K562 (cell line): ENCODE measurements around the gene ZNF628. TPM values are rescaled to one million over a fixed set of nuclear protein-coding genes. Genes with fewer than 3 reads are reported as not detected.

Source experiments
- ADNP ChIP-seq: fragments of 200-800 bp; sonication (Bioruptor generic); IDR thresholded peaks from 2 replicates; pipeline ENCODE4 v1.6.1; 2016; ENCODE audit warnings: missing genetic modification characterization, missing compliant biosample characterization
- CCAR2 ChIP-seq: fragments of 200-400 bp; formaldehyde crosslinking; IDR thresholded peaks from 2 replicates; pipeline ENCODE4 v1.6.1; 2017; ENCODE audit warnings: mild to moderate bottlenecking, low read depth, low read length
- CXXC5 ChIP-seq: fragments of 250-450 bp; sonication (Bioruptor Pico); IDR thresholded peaks from 2 replicates; pipeline ENCODE4 v1.8.0; 2022; ENCODE audit warnings: inconsistent platforms, mild to moderate bottlenecking, moderate library complexity
- FOXK2 ChIP-seq, 2 experiments: fragments of 450-650 bp; IDR thresholded peaks in 1 of 2; conservative IDR thresholded peaks in 1 of 2; 2 replicates each; pipeline ENCODE4 v1.6.1; 2016; ENCODE audit warnings: low read depth in 2 of 2, mild to moderate bottlenecking in 1 of 2
- MCM7 ChIP-seq, 2 experiments: fragments of 450-650 bp; IDR thresholded peaks; 2 replicates each; pipeline ENCODE4 v1.6.1; 2016 to 2018
- MTA2 ChIP-seq: fragments of 450-650 bp; IDR thresholded peaks from 2 replicates; pipeline ENCODE4 v1.6.1; 2016; ENCODE audit warnings: low read depth
- NONO ChIP-seq, 2 experiments: fragments of 200-400 bp in 1 of 2; fragments of 450-650 bp in 1 of 2; formaldehyde crosslinking in 1 of 2; IDR thresholded peaks; 2 replicates each; pipeline ENCODE4 v1.6.1; 2017; ENCODE audit warnings: low read depth in 2 of 2, mild to moderate bottlenecking in 2 of 2, moderate library complexity in 2 of 2, low read length in 1 of 2
- PTBP1 ChIP-seq: fragments of 200-400 bp; formaldehyde crosslinking; IDR thresholded peaks from 2 replicates; pipeline ENCODE4 v1.6.1; 2017; ENCODE audit warnings: low read depth, low read length
- RBFOX2 ChIP-seq: fragments of 200-400 bp; formaldehyde crosslinking; IDR thresholded peaks from 2 replicates; pipeline ENCODE4 v1.6.1; 2017; ENCODE audit warnings: low read depth, mild to moderate bottlenecking, low read length, moderate library complexity
- SMC3 ChIP-seq: conservative IDR thresholded peaks from 2 replicates; pipeline ENCODE4 v1.6.1; 2011; ENCODE audit warnings: low read depth, low read length, improper control_type of control experiment; ENCODE audit not compliant: insufficient read depth
- ZBTB8A ChIP-seq: fragments of 450-650 bp; IDR thresholded peaks from 2 replicates; pipeline ENCODE4 v1.6.1; 2018; ENCODE audit warnings: mild to moderate bottlenecking, moderate library complexity; ENCODE audit not compliant: partially characterized antibody
- ZNF146 ChIP-seq: IDR thresholded peaks from one replicate; pipeline ENCODE4 v1.6.1; 2018; ENCODE audit warnings: missing compliant biosample characterization; ENCODE audit not compliant: unreplicated experiment
- ZNF165 ChIP-seq: fragments of 250-450 bp; sonication (Bioruptor Pico); IDR thresholded peaks from 2 replicates; pipeline ENCODE4 v1.4.0; 2020; ENCODE audit warnings: borderline replicate concordance
- ZNF589 ChIP-seq: fragments of 200-800 bp; sonication (Bioruptor generic); IDR thresholded peaks from 2 replicates; pipeline ENCODE4 v1.6.1; 2016; ENCODE audit warnings: low read depth, missing genetic modification characterization, missing compliant biosample characterization
- polyA plus RNA-seq, 8 experiments: library from polyadenylated mRNA; depleted of rRNA in 4 of 8; stranded (reverse) in 5 of 8; unstranded in 3 of 8; fragments of >200 nt; fragmentation: Nextera tagmentation in 2 of 8; fragmentation: Illumina TruSeq in 1 of 8; extraction: Ambion mirVana in 2 of 8; extraction: Trizol in 1 of 8; gene quantifications; 2 replicates each; pipeline versions ENCODE4 v1.2.1 to v1.2.3, GENCODE V29; 2011 to 2014; ENCODE audit warnings: inconsistent platforms in 1 of 8, missing spikeins in 1 of 8
- total RNA-seq, 7 experiments: library from RNA; depleted of rRNA in 6 of 7; stranded (reverse); fragments of >200 nt in 6 of 7; fragmentation: Illumina TruSeq in 2 of 7; extraction: Trizol in 2 of 7; gene quantifications; 2 replicates each; pipeline versions ENCODE4 v1.2.1 to v1.2.3, GENCODE V29; 2011 to 2021; ENCODE audit warnings: low replicate concordance in 1 of 7
- TF ChIP-seq, protein P1 (sequence below): sonication (generic); formaldehyde crosslinking; IDR thresholded peaks from 2 replicates; pipeline ENCODE4 v1.8.1; 2023; ENCODE audit warnings: mild to moderate bottlenecking, missing genetic modification reagents
- TF ChIP-seq, protein P2 (sequence below): sonication (generic); formaldehyde crosslinking; IDR thresholded peaks from 2 replicates; pipeline ENCODE4 v1.8.1; 2023; ENCODE audit warnings: mild to moderate bottlenecking, missing genetic modification reagents, moderate library complexity
- TF ChIP-seq, protein P3 (sequence below), 2 experiments: fragments of 450-650 bp in 1 of 2; sonication (generic) in 1 of 2; formaldehyde crosslinking in 1 of 2; IDR thresholded peaks in 1 of 2; conservative IDR thresholded peaks in 1 of 2; 2 replicates each; pipeline versions ENCODE4 v1.6.1 to v1.8.1; 2016 to 2023; ENCODE audit warnings: mild to moderate bottlenecking in 2 of 2, moderate library complexity in 2 of 2, inconsistent platforms in 1 of 2, missing genetic modification reagents in 1 of 2
- TF ChIP-seq, protein P4 (sequence below): sonication (generic); formaldehyde crosslinking; IDR thresholded peaks from 2 replicates; pipeline ENCODE4 v1.4.0; 2020; ENCODE audit warnings: mild to moderate bottlenecking, missing genetic modification reagents

The ZNF628 gene
- total and polyA plus RNA-seq, 9 of the 15 experiments (the other 6 are each of a cell fraction or from before 2014, with no cell fraction given): 0.13 to 13.6 (median 2.2) TPM; not detected in 3

DNA sequence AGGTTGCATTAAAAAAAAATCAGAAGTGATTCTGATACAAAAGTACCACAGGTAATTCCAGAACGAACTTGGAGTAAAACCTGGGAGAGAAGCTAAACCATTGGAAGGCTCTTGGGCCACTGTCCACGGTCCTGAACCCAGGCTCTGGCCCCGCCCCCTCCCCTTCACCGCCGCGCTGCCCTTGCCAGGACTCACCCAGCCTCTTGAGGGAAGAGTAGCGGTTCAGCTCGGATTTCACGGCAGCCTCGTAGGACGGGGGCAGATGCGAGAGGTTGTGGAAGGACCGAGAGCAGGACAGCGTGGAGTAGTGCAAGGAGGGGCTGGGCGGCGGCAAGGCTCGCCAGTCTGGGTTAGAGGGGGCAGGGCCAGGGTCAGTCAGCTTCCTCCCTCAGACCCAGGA lies 39.0 kb upstream of the ZNF628 start (continued):
- 0 out of 2 replicates have a peak, but pooled peaks have one; percentile 66 for TF ChIP-seq ZNF589 (CRISPR knock-in tag)
- TF ChIP-seq, protein P1, sequence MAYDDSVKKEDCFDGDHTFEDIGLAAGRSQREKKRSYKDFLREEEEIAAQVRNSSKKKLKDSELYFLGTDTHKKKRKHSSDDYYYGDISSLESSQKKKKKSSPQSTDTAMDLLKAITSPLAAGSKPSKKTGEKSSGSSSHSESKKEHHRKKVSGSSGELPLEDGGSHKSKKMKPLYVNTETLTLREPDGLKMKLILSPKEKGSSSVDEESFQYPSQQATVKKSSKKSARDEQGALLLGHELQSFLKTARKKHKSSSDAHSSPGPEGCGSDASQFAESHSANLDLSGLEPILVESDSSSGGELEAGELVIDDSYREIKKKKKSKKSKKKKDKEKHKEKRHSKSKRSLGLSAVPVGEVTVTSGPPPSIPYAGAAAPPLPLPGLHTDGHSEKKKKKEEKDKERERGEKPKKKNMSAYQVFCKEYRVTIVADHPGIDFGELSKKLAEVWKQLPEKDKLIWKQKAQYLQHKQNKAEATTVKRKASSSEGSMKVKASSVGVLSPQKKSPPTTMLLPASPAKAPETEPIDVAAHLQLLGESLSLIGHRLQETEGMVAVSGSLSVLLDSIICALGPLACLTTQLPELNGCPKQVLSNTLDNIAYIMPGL (CRISPR knock-in tag): 0 out of 2 replicates have a peak, but pooled peaks have one; percentile 52
- TF ChIP-seq ZNF165: no peak
- TF ChIP-seq CCAR2: no peak
- no peak for TF ChIP-seq SMC3
- no peak for TF ChIP-seq MCM7 (IDR thresholded peaks at IDR 0.05)
- TF ChIP-seq MTA2: no peak
- TF ChIP-seq FOXK2 (conservative IDR thresholded peaks at IDR 0.05 in 1 of 2, IDR thresholded peaks at IDR 0.05 in 1 of 2; ENCODE audit: low read depth in 2 of 2): no peak
- TF ChIP-seq, protein P2, sequence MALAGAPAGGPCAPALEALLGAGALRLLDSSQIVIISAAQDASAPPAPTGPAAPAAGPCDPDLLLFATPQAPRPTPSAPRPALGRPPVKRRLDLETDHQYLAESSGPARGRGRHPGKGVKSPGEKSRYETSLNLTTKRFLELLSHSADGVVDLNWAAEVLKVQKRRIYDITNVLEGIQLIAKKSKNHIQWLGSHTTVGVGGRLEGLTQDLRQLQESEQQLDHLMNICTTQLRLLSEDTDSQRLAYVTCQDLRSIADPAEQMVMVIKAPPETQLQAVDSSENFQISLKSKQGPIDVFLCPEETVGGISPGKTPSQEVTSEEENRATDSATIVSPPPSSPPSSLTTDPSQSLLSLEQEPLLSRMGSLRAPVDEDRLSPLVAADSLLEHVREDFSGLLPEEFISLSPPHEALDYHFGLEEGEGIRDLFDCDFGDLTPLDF: no peak
- no peak for TF ChIP-seq ZNF146 (CRISPR knock-in tag)
- TF ChIP-seq, protein P3, sequence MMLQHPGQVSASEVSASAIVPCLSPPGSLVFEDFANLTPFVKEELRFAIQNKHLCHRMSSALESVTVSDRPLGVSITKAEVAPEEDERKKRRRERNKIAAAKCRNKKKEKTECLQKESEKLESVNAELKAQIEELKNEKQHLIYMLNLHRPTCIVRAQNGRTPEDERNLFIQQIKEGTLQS (IDR thresholded peaks at IDR 0.05): no peak
- TF ChIP-seq, protein P3 (CRISPR knock-in tag; conservative IDR thresholded peaks at IDR 0.05): no peak
- no peak for TF ChIP-seq ADNP
- no peak for TF ChIP-seq ZBTB8A
- no peak for TF ChIP-seq RBFOX2
- TF ChIP-seq, protein P4, sequence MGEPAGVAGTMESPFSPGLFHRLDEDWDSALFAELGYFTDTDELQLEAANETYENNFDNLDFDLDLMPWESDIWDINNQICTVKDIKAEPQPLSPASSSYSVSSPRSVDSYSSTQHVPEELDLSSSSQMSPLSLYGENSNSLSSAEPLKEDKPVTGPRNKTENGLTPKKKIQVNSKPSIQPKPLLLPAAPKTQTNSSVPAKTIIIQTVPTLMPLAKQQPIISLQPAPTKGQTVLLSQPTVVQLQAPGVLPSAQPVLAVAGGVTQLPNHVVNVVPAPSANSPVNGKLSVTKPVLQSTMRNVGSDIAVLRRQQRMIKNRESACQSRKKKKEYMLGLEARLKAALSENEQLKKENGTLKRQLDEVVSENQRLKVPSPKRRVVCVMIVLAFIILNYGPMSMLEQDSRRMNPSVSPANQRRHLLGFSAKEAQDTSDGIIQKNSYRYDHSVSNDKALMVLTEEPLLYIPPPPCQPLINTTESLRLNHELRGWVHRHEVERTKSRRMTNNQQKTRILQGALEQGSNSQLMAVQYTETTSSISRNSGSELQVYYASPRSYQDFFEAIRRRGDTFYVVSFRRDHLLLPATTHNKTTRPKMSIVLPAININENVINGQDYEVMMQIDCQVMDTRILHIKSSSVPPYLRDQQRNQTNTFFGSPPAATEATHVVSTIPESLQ (CRISPR knock-in tag): 0 out of 2 replicates have a peak, but pooled peaks have one; percentile 60
- no peak for TF ChIP-seq PTBP1
- no peak for TF ChIP-seq NONO (IDR thresholded peaks at IDR 0.05; ENCODE audit: low read depth in 2 of 2, low read length in 1 of 2)
- peak; percentile 68 for TF ChIP-seq CXXC5 (CRISPR knock-in tag)
